Measurements from ENCODE around the gene CDPF1. TPM values are rescaled to one million over a fixed set of nuclear protein-coding genes. Genes with fewer than 3 reads are reported as not detected.

CDPF1 gene
- total and polyA plus RNA-seq, 2 donors (not counting 1 experiment from before 2014, with no cell fraction given), result 9.8 to 15.4 TPM

- intact Hi-C loops (cut with micrococcal nuclease), result no loop called here
- Histone ChIP-seq H3K9me3 (ENCODE audit: control extremely low read depth in 1 of 3, control insufficient read depth in 2 of 3, insufficient read depth in 1 of 3, low read length in 2 of 3) (no peaks in the 10 kb centered on the region), H3K4me2 (replicated peaks; ENCODE audit: low read depth, low read length, poor library complexity, severe bottlenecking) (no peak overlapping the region), H3K27me3 (replicated peaks in 1 of 4; ENCODE audit: control extremely low read depth in 1 of 4, control insufficient read depth in 3 of 4, insufficient read depth in 4 of 4, low read length in 3 of 4) (no peaks in the 10 kb centered on the region), H2AFZ (ENCODE audit: insufficient read depth, low read depth, low read length, poor library complexity, severe bottlenecking) (no peak overlapping the region), H3K27ac (ENCODE audit: low read length in 2 of 2) (no peak overlapping the region), H3K4me3 (ENCODE audit: control extremely low read depth in 1 of 5, extremely low read depth in 1 of 5, insufficient read depth in 1 of 5, low read depth in 2 of 5, low read length in 4 of 5) (no peak overlapping the region), H4K20me1 (ENCODE audit: control insufficient read depth, insufficient read depth, low read length, poor library complexity, severe bottlenecking) (no peaks in the 10 kb centered on the region), H3K9ac (ENCODE audit: low read length) (no peak overlapping the region), H3K79me2 (ENCODE audit: control insufficient read depth, insufficient read depth, low read length) (peaks cover 16% of the 10 kb centered on the region), H3K4me1 (ENCODE audit: control insufficient read depth in 2 of 2, insufficient read depth in 2 of 2, low read length in 2 of 2) (peaks cover 8 to 12% of the 10 kb centered on the region in 2 donors), H3K36me3 (replicated peaks in 1 of 2; ENCODE audit: control extremely low read depth in 1 of 2, control insufficient read depth in 1 of 2, extremely low read depth in 1 of 2, insufficient read depth in 2 of 2, low read length in 1 of 2) (peaks cover 0 to 9% of the 10 kb centered on the region in 2 experiments)
- POLR2A ChIA-PET, result no interaction called here
- TF ChIP-seq CTCF (IDR thresholded peaks at IDR 0.05) (no peak), EZH2 (IDR thresholded peaks at IDR 0.05; ENCODE audit: borderline replicate concordance, insufficient read depth, low read depth, low read length, poor library complexity, severe bottlenecking) (no peak)
- H3K4me1 Mint-ChIP-seq, result peaks cover 13% of the 10 kb centered on the region
- H3K9me3 Mint-ChIP-seq (ENCODE audit: insufficient read depth), result no peaks in the 10 kb centered on the region
- no peaks in the 10 kb centered on the region for H3K27me3 Mint-ChIP-seq
- WGBS (ENCODE audit: insufficient coverage), result 87% methylated on average over 16 of the region's 16 CpGs
- DNase-seq (no peak), ATAC-seq (ENCODE audit: low read depth) (no peak)
- H3K4me3 Mint-ChIP-seq, result no peak overlapping the region
- no peak overlapping the region for H3K27ac Mint-ChIP-seq
- CTCF ChIA-PET, result no interaction called here
These were observed 4.6 kb downstream of the CDPF1 start for GRCh38 chr22:46245511-46245910.

- WGBS (ENCODE audit: insufficient coverage), result 97% methylated on average over 9 of the region's 9 CpGs
These were observed 5.3 kb downstream of the CDPF1 start for GRCh38 chr22:46244771-46245170.

More at GRCh38 chr22:46244771-46245170, 5.3 kb downstream of the CDPF1 start:
- Histone ChIP-seq H3K9me3 (ENCODE audit: control extremely low read depth in 1 of 3, control insufficient read depth in 2 of 3, insufficient read depth in 1 of 3, low read length in 2 of 3) (no peaks in the 10 kb centered on the region), H3K4me1 (ENCODE audit: control insufficient read depth in 2 of 2, insufficient read depth in 2 of 2, low read length in 2 of 2) (peaks cover 15 to 19% of the 10 kb centered on the region in 2 donors), H3K27me3 (replicated peaks in 1 of 4; ENCODE audit: control extremely low read depth in 1 of 4, control insufficient read depth in 3 of 4, insufficient read depth in 4 of 4, low read length in 3 of 4) (no peaks in the 10 kb centered on the region), H3K27ac (ENCODE audit: low read length in 2 of 2) (no peak overlapping the region), H2AFZ (ENCODE audit: insufficient read depth, low read depth, low read length, poor library complexity, severe bottlenecking) (no peak overlapping the region), H3K4me2 (replicated peaks; ENCODE audit: low read depth, low read length, poor library complexity, severe bottlenecking) (no peak overlapping the region), H3K4me3 (ENCODE audit: control extremely low read depth in 1 of 5, extremely low read depth in 1 of 5, insufficient read depth in 1 of 5, low read depth in 2 of 5, low read length in 4 of 5) (no peak overlapping the region), H3K36me3 (replicated peaks in 1 of 2; ENCODE audit: control extremely low read depth in 1 of 2, control insufficient read depth in 1 of 2, extremely low read depth in 1 of 2, insufficient read depth in 2 of 2, low read length in 1 of 2) (peaks cover 0 to 9% of the 10 kb centered on the region in 2 experiments), H4K20me1 (ENCODE audit: control insufficient read depth, insufficient read depth, low read length, poor library complexity, severe bottlenecking) (no peaks in the 10 kb centered on the region), H3K79me2 (ENCODE audit: control insufficient read depth, insufficient read depth, low read length) (peaks cover 16% of the 10 kb centered on the region), H3K9ac (ENCODE audit: low read length) (no peak overlapping the region)
- POLR2A ChIA-PET, result no interaction called here
- H3K4me1 Mint-ChIP-seq, result peaks cover 20% of the 10 kb centered on the region
- H3K9me3 Mint-ChIP-seq (ENCODE audit: insufficient read depth), result no peaks in the 10 kb centered on the region
- ATAC-seq (ENCODE audit: low read depth), result no peak
- intact Hi-C loops (cut with micrococcal nuclease), result no loop called here
- no peak for TF ChIP-seq CTCF (IDR thresholded peaks at IDR 0.05)
- no peak for TF ChIP-seq EZH2 (IDR thresholded peaks at IDR 0.05; ENCODE audit: borderline replicate concordance, insufficient read depth, low read depth, low read length, poor library complexity, severe bottlenecking)
- CTCF ChIA-PET, result interaction anchor here (0.8 kb wide), 1 partner anchor 71 kb away, joined by 3 read pairs; no protein-coding TSS in a partner anchor
- DNase-seq, result no peak
- no peaks in the 10 kb centered on the region for H3K27me3 Mint-ChIP-seq
- no peak overlapping the region for H3K27ac Mint-ChIP-seq
- H3K4me3 Mint-ChIP-seq, result no peak overlapping the region
